GM19463 (cell line): ENCODE results near the gene SLF2.

Source experiments
- ATAC-seq: cut with Tn5 transposase; IDR thresholded peaks from one replicate; pipeline ENCODE4 v1.9.1; 2021; ENCODE audit warnings: mild to moderate bottlenecking, moderate library complexity; ENCODE audit not compliant: unreplicated experiment

SLF2 gene

GRCh38 chr10:101013365-101013825 is 100.6 kb downstream of the SLF2 start:
- no peak for ATAC-seq

DNA sequence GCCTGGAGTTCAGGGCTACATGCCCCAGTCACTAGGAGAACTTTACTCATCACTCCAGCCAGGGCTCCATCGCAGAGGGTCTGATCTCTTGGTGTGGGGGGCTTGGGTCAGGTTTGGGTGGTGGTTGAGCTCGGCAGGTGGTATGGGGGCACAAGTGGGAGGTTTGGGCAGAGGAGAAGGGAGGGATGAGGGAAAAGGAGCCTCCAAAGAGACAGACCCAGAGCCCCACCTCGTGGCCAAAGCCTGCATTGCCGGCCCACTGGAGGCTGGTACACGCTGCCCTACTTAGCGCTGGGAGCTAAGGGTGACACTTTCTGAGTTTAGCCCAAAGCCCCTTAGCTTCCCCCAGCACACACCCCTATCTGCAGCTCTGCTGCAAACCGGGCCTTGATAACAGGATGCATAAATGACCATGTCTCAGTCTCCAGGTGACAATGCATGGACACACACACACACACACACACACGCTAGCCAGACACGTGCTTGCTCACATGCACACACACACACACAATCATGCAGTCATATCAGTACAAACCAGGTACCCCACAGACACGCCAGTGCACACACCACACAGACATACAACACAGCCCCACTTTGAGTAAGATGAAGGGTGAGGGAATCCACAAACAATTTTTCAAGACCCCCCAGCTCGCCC is 101.6 kb downstream of the SLF2 start:
- ATAC-seq, result no peak
